K562 (cell line): Measurements from ENCODE around the gene SEPTIN8. TPM values are rescaled to one million over a fixed set of nuclear protein-coding genes. Genes with fewer than 3 reads are reported as not detected.
A peak's percentile ranks its signal among the peaks of the same experiment; 100 is the strongest.

Experiments used
- ATAC-seq: fragments of 200-7000 bp; cut with Tn5 transposase; 3 replicates; pipeline ENCODE4 v1.9.1; 2020; ENCODE audit warnings: moderate library complexity
- BruUV-seq: library from RNA; stranded (reverse); fragments of 400-500 nt; replicated peaks from 2 replicates; lab custom pipeline; 2021; lab: Mats Ljungman, UMichigan
- CTCF ChIA-PET: fragments of 300-600 bp; formaldehyde crosslinking; extraction: SDS; loops from one replicate; lab custom pipeline; 2021; ENCODE audit warnings: low intra/inter-chr PET ratio; lab: Yijun Ruan, JAX
- POLR2A ChIA-PET: fragments of 300-600, 350-650 bp; sonication (Branson Sonifier 250); formaldehyde crosslinking; extraction: SDS; loops from one replicate; lab custom pipeline; 2021; ENCODE audit warnings: antibody characterized with exemption, inconsistent platforms; lab: Yijun Ruan, JAX
- DNase-seq, 4 experiments: peaks; one replicate each; pipeline versions ENCODE4 v3.0.0 to v3.0.0-alpha.2; 2011 to 2018; ENCODE audit warnings: low spot score in 3 of 4, mixed read lengths in 3 of 4; ENCODE audit errors: extremely low read depth in 1 of 4
- FAIRE-seq: peaks from 2 replicates; lab custom pipeline; 2011; peaks lifted over from hg19 to GRCh38; lab: Jason Lieb, UNC
- H2AFZ ChIP-seq: 2 replicates; pipeline ENCODE4 v1.6.0; 2011; ENCODE audit warnings: low read depth, low read length, control low read depth, inconsistent platforms
- H3K27ac ChIP-seq: fragments of 200-600 bp; 3 replicates; pipeline ENCODE4 v1.8.0; 2011; ENCODE audit warnings: low read depth, mild to moderate bottlenecking, control low read depth, inconsistent platforms, low read length, moderate library complexity, mixed read lengths; ENCODE audit errors: extremely low read depth
- H3K27me3 ChIP-seq, 2 experiments: fragments of 300-600 bp in 1 of 2; 2 replicates in 1 of 2; 3 replicates in 1 of 2; pipeline versions ENCODE4 v1.6.0 to v1.8.0; 2011; ENCODE audit warnings: inconsistent platforms in 2 of 2, low read length in 2 of 2, mild to moderate bottlenecking in 1 of 2, mixed read lengths in 1 of 2, moderate library complexity in 1 of 2; ENCODE audit not compliant: control insufficient read depth in 2 of 2, insufficient read depth in 2 of 2
- H3K36me3 ChIP-seq: fragments of 300-600 bp; 3 replicates; pipeline ENCODE4 v1.8.0; 2011; ENCODE audit warnings: mild to moderate bottlenecking, low read length, inconsistent platforms; ENCODE audit not compliant: control insufficient read depth, insufficient read depth
- H3K4me1 ChIP-seq, 2 experiments: fragments of 200-600 bp in 1 of 2; replicated peaks in 1 of 2; 2 replicates in 1 of 2; 3 replicates in 1 of 2; pipeline versions ENCODE4 v1.5.1 to v1.8.0; 2011; ENCODE audit warnings: inconsistent platforms in 2 of 2, low read length in 2 of 2, mild to moderate bottlenecking in 1 of 2, mixed read lengths in 1 of 2, moderate library complexity in 1 of 2; ENCODE audit not compliant: control insufficient read depth in 2 of 2, insufficient read depth in 2 of 2
- H3K4me2 ChIP-seq: 2 replicates; pipeline ENCODE4 v1.6.1; 2011; ENCODE audit warnings: low read length, control low read depth, inconsistent platforms, mixed read lengths; ENCODE audit not compliant: insufficient read depth
- H3K4me3 ChIP-seq: fragments of 200-600 bp; sonication (generic), shearing (Covaris generic); 2 replicates; pipeline ENCODE4 v1.5.1; 2016; ENCODE audit warnings: control low read depth, inconsistent platforms
- H3K79me2 ChIP-seq: fragments of 200-600 bp; 3 replicates; pipeline ENCODE4 v1.8.0; 2011; ENCODE audit warnings: low read length, inconsistent platforms; ENCODE audit not compliant: control insufficient read depth, insufficient read depth
- H3K9ac ChIP-seq, 2 experiments: 2 replicates each; pipeline versions ENCODE4 v1.6.0 to v1.6.1; 2011; ENCODE audit warnings: low read depth in 2 of 2, low read length in 2 of 2, control low read depth in 1 of 2, inconsistent platforms in 1 of 2, mild to moderate bottlenecking in 1 of 2, mixed read lengths in 1 of 2; ENCODE audit not compliant: insufficient read depth in 1 of 2
- H3K9me1 ChIP-seq: one replicate; pipeline ENCODE4 v1.6.0; 2011; ENCODE audit warnings: inconsistent platforms, mild to moderate bottlenecking, low read length, moderate library complexity; ENCODE audit not compliant: control insufficient read depth, insufficient read depth
- H3K9me3 ChIP-seq: replicated peaks from 2 replicates; pipeline ENCODE4 v1.5.1; 2011; ENCODE audit warnings: low read depth, low read length, inconsistent platforms; ENCODE audit not compliant: control insufficient read depth, insufficient read depth
- H4K20me1 ChIP-seq: replicated peaks from 2 replicates; pipeline ENCODE4 v1.6.1; 2011; ENCODE audit warnings: low read length, inconsistent platforms, mixed read lengths; ENCODE audit not compliant: control insufficient read depth, insufficient read depth
- ARID4B ChIP-seq: sonication (generic); formaldehyde crosslinking; IDR thresholded peaks from 2 replicates; pipeline ENCODE4 v1.8.0; 2022; ENCODE audit warnings: mild to moderate bottlenecking, missing genetic modification reagents
- ATF1 ChIP-seq, 2 experiments: fragments of 450-650 bp in 1 of 2; IDR thresholded peaks; 2 replicates each; pipeline ENCODE4 v1.6.1; 2016; ENCODE audit warnings: missing compliant biosample characterization in 1 of 2, missing genetic modification characterization in 1 of 2
- CREBBP ChIP-seq: IDR thresholded peaks from one replicate; pipeline ENCODE4 v1.6.1; 2012; ENCODE audit warnings: low read depth, mild to moderate bottlenecking, control low read depth, inconsistent platforms, low read length
- ERF ChIP-seq: fragments of 450-650 bp; formaldehyde crosslinking; IDR thresholded peaks from 2 replicates; pipeline ENCODE4 v1.4.0; 2020; ENCODE audit warnings: mild to moderate bottlenecking, mixed read lengths
- HNRNPL ChIP-seq: fragments of 200-400 bp; formaldehyde crosslinking; IDR thresholded peaks from 2 replicates; pipeline ENCODE4 v1.6.1; 2017; ENCODE audit warnings: low read depth, mild to moderate bottlenecking, low read length
- HOXB6 ChIP-seq: fragments of 250-450 bp; sonication (Bioruptor Pico); IDR thresholded peaks from 2 replicates; pipeline ENCODE4 v1.5.1; 2022; ENCODE audit warnings: mild to moderate bottlenecking, borderline replicate concordance
- ID3 ChIP-seq, 2 experiments: fragments of 250-450 bp in 1 of 2; fragments of 450-650 bp in 1 of 2; sonication (Bioruptor Pico) in 1 of 2; IDR thresholded peaks; 2 replicates each; pipeline versions ENCODE4 v1.6.1 to v1.8.0; 2016 to 2021; ENCODE audit warnings: mild to moderate bottlenecking in 2 of 2, moderate library complexity in 2 of 2, missing compliant biosample characterization in 1 of 2, missing genetic modification characterization in 1 of 2
- KLF16 ChIP-seq: IDR thresholded peaks from 2 replicates; pipeline ENCODE4 v1.6.1; 2016; ENCODE audit warnings: antibody characterized with exemption
- MXD1 ChIP-seq: fragments of 250-450 bp; sonication (Bioruptor Pico); IDR thresholded peaks from 2 replicates; pipeline ENCODE4 v1.8.0; 2021; ENCODE audit warnings: borderline replicate concordance, mild to moderate bottlenecking, moderate library complexity; ENCODE audit not compliant: poor library complexity, severe bottlenecking
- PHF8 ChIP-seq: fragments of 200-600 bp; sonication (generic); IDR thresholded peaks from 2 replicates; pipeline ENCODE4 v1.6.1; 2012; ENCODE audit warnings: mixed run types, mild to moderate bottlenecking, inconsistent platforms, low read length, moderate library complexity, borderline replicate concordance
- RBM25 ChIP-seq: fragments of 200-400 bp; formaldehyde crosslinking; IDR thresholded peaks from 2 replicates; pipeline ENCODE4 v1.6.1; 2018; ENCODE audit warnings: low read length, low read depth, moderate library complexity; ENCODE audit not compliant: severe bottlenecking
- TCF7L2 ChIP-seq: fragments of 150-350 bp; IDR thresholded peaks from 2 replicates; pipeline ENCODE4 v1.6.1; 2016; ENCODE audit warnings: low read depth, mild to moderate bottlenecking, low read length, moderate library complexity
- ZNF324 ChIP-seq: fragments of 250-450 bp; sonication (Bioruptor Pico); IDR thresholded peaks from 2 replicates; pipeline ENCODE4 v1.4.0; 2020; ENCODE audit warnings: mild to moderate bottlenecking
- ZNF408 ChIP-seq: fragments of 250-450 bp; sonication (Bioruptor Pico); IDR thresholded peaks from 2 replicates; pipeline ENCODE4 v1.4.0; 2020; ENCODE audit warnings: low read depth, mild to moderate bottlenecking, moderate library complexity
- WGBS: fragments of 100-300 bp; shearing (Covaris generic); methylation state at CpG from one replicate; pipeline ENCODE4 v1.1.6; 2016; ENCODE audit warnings: low coverage, mixed read lengths; ENCODE audit not compliant: insufficient coverage; ENCODE audit errors: missing lambda C conversion rate; 5-methylcytosine and 5-hydroxymethylcytosine counted together
- in situ Hi-C: fragments of 300-500 bp; cut with MboI; formaldehyde crosslinking; loops from 4 replicates; pipeline ENCODE4 v1.15.0; 2018; ENCODE audit warnings: inconsistent platforms, mixed read lengths
- intact Hi-C: fragments of 100-400 bp; cut with micrococcal nuclease; formaldehyde crosslinking; loops from 2 replicates; pipeline ENCODE4 v1.14.2; 2022
- polyA plus RNA-seq, 8 experiments: library from polyadenylated mRNA; depleted of rRNA in 4 of 8; stranded (reverse) in 5 of 8; unstranded in 3 of 8; fragments of >200 nt; fragmentation: Nextera tagmentation in 2 of 8; fragmentation: Illumina TruSeq in 1 of 8; extraction: Ambion mirVana in 2 of 8; extraction: Trizol in 1 of 8; gene quantifications; 2 replicates each; pipeline versions ENCODE4 v1.2.1 to v1.2.3, GENCODE V29; 2011 to 2014; ENCODE audit warnings: inconsistent platforms in 1 of 8, missing spikeins in 1 of 8
- total RNA-seq, 7 experiments: library from RNA; depleted of rRNA in 6 of 7; stranded (reverse); fragments of >200 nt in 6 of 7; fragmentation: Illumina TruSeq in 2 of 7; extraction: Trizol in 2 of 7; gene quantifications; 2 replicates each; pipeline versions ENCODE4 v1.2.1 to v1.2.3, GENCODE V29; 2011 to 2021; ENCODE audit warnings: low replicate concordance in 1 of 7

The SEPTIN8 gene
- total and polyA plus RNA-seq, 9 of the 15 experiments (the other 6 are each of a cell fraction or from before 2014, with no cell fraction given): 19.3 to 142 (median 101) TPM

GRCh38 chr5:132800545-132800944 is 23.5 kb upstream of the SEPTIN8 start (continued):
- TF ChIP-seq ID3 (CRISPR knock-in tag; IDR thresholded peaks at IDR 0.05): no peak
- no peak for TF ChIP-seq ID3 (tag; IDR thresholded peaks at IDR 0.05)

- no peaks in the 10 kb centered on the region for H3K36me3 ChIP-seq
- no peak overlapping the region for H3K4me3 ChIP-seq
- no peaks in the 10 kb centered on the region for H3K9me1 ChIP-seq
- H3K4me2 ChIP-seq: no peak overlapping the region
- FAIRE-seq (no peak), ATAC-seq (no peak), DNase-seq (no peak)
- H3K9me3 ChIP-seq: no peaks in the 10 kb centered on the region; the same call in 1 of the 2 replicates
- intact Hi-C loops (no loop called here), in situ Hi-C loops (no loop called here)
- H3K4me1 ChIP-seq: no peaks in the 10 kb centered on the region; a peak in 2 of 5 replicates
- H3K27ac ChIP-seq: no peak overlapping the region
- H4K20me1 ChIP-seq: no peaks in the 10 kb centered on the region
- peak overlapping the region; percentile 63; the same call in 1 of the 2 replicates for H2AFZ ChIP-seq
- H3K79me2 ChIP-seq: no peaks in the 10 kb centered on the region
- CTCF ChIA-PET: no interaction called here
- POLR2A ChIA-PET: interaction anchor here (1.2 kb wide), 1 partner anchor 10 kb away, joined by 4 read pairs; no protein-coding TSS in a partner anchor
- BruUV-seq: no TSS peak
- peak overlapping the region in 1 of 2 experiments; percentile 48; a peak in 1 of 4 replicates for H3K9ac ChIP-seq
- WGBS: 36% methylated on average over 2 of the region's 2 CpGs
- no peaks in the 10 kb centered on the region for H3K27me3 ChIP-seq
- no peak for TF ChIP-seq ARID4B (CRISPR knock-in tag)
- TF ChIP-seq ERF (CRISPR knock-in tag): no peak
- TF ChIP-seq ATF1 (CRISPR knock-in tag; IDR thresholded peaks at IDR 0.05): no peak
- no peak for TF ChIP-seq ATF1 (tag; IDR thresholded peaks at IDR 0.05)
- TF ChIP-seq HOXB6 (CRISPR knock-in tag): no peak
- TF ChIP-seq PHF8: no peak
- TF ChIP-seq ZNF408: no peak
- TF ChIP-seq MXD1 (CRISPR knock-in tag): no peak
- no peak for TF ChIP-seq HNRNPL
- no peak for TF ChIP-seq TCF7L2
- TF ChIP-seq RBM25: no peak
- no peak for TF ChIP-seq CREBBP
- no peak for TF ChIP-seq KLF16
- no peak for TF ChIP-seq ZNF324
These were observed 22.4 kb upstream of the SEPTIN8 start for GRCh38 chr5:132799392-132799791.
